GM13977 (cell line): ENCODE measurements around the gene BEST2.

Experiments
- DNase-seq: peaks from one replicate; pipeline ENCODE4 v3.0.0; 2012; ENCODE audit warnings: low spot score
- in situ Hi-C: fragments of 300-500 bp; cut with MboI; formaldehyde crosslinking; loops from one replicate; pipeline ENCODE4 v1.12.0; 2022; ENCODE audit warnings: low sequenced_read_pairs, low pct_unique_long_range_greater_than_20kb, mixed read lengths, inconsistent platforms; ENCODE audit not compliant: unreplicated experiment
- TF ChIP-seq, protein P1 (sequence below): IDR thresholded peaks from 2 replicates; pipeline ENCODE4 v1.5.1; 2012; ENCODE audit warnings: mild to moderate bottlenecking, control low read depth; ENCODE audit not compliant: insufficient read depth; ENCODE audit errors: extremely low read depth, missing control alignments

Gene BEST2

DNA sequence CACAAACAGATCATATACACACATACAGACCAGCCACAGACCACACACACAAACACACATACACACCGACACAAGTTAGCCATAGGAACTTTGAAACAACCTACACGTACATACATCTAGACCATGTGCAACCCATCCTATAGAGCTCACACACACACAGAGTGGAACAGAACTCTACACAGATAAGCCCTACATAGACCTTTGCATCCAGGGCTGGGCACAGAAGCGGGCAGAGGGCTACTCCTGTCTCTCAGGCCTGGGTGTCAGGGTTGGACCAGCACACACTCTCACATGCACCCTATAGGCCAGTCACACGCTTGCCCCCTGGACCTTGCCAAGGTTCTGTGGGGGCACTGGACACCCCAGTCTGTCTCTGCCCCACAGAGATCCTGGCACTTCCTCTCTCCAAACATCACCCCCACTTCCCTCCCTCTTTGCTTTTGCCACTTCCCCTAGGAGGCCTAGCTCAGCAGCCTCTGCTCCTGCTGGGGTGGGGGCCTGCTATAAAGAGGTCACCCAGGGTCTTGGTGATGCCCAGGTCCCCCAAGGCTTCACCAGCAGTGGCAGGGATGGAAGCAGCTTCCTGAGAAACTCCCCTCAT is 33.9 kb downstream of the BEST2 start:
- in situ Hi-C loops: no loop called here
- no peak for DNase-seq

DNA sequence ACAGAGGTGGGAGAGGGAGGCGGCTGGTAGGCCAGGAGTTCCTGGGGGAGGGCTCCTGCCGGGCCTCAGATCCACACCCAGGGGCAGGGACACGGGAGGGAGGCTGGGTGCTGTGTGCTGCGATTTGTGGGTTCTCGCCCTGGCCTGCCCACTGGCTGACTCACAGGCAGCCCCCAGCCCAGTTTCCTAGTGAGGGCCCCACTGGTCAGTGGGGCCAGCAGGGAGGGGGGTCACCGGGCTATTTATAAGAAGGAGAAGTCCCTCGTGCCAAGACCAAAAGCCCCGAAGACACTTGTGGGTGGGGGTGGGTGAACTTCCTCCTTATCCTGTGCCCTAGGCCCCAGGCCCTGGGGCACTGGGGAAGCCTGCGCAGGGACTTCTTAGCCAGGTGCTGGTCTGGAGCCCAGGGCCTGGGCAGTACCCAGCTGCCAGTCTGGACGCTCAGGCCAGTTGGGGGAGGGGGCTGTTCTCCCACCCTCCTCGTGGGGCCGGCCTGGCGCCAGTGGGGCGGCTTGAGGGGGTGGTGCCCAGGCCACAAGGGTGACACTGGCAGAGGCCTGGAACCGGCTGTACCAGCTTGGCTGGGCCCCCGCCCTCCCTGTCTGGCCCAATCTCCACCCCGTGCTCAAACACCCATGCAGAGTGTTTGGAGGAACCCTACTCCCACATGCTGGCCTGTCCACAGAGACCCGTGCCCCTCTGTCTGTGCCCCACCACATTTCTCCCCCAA is 34.7 kb downstream of the BEST2 start:
- in situ Hi-C loops: no loop called here
- DNase-seq: no peak
- TF ChIP-seq, protein P1, sequence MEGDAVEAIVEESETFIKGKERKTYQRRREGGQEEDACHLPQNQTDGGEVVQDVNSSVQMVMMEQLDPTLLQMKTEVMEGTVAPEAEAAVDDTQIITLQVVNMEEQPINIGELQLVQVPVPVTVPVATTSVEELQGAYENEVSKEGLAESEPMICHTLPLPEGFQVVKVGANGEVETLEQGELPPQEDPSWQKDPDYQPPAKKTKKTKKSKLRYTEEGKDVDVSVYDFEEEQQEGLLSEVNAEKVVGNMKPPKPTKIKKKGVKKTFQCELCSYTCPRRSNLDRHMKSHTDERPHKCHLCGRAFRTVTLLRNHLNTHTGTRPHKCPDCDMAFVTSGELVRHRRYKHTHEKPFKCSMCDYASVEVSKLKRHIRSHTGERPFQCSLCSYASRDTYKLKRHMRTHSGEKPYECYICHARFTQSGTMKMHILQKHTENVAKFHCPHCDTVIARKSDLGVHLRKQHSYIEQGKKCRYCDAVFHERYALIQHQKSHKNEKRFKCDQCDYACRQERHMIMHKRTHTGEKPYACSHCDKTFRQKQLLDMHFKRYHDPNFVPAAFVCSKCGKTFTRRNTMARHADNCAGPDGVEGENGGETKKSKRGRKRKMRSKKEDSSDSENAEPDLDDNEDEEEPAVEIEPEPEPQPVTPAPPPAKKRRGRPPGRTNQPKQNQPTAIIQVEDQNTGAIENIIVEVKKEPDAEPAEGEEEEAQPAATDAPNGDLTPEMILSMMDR: no peak

More for the DNA sequence above, 33.9 kb downstream of the BEST2 start:
- TF ChIP-seq, protein P1: no peak

DNA sequence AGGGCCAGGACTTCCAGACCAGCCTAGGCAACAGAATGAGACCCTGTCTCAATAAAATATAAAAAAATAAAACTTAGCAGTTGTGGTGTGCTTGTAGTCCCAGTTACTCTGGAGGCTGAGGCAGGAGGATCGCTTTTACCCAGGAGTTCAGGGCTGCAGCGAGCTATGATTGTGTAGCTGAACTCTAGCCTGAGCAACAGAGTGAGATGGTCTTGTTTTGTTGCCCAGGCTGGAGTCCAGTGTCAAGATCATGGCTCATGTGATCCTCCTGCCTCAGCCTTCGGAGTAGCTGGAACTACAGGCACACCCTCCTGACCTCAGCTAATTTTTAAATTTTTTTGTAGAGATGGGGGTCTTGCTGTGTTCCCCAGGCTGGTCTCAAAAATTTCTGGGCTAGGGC is 35.4 kb downstream of the BEST2 start:
- TF ChIP-seq, protein P1: no peak
- in situ Hi-C loops: no loop called here
- DNase-seq: no peak

DNA sequence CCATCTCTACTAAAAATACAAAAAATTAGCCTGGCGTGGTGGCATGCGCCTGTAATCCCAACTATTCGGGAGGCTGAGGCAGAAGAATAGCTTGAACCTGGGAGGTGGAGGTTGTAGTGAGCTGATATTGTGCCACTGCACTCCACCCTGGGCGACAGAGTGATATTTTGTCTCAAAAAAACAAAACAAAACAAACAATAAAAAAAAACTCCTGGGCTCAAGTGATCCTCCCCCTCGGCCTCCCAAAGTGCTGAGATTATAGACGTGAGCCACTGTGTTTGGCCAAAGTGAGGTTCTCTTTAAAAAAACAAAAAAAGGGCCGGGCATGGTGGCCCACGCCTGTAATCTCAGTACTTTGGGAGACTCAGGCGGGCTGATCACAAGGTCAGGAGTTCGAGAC is 35.9 kb downstream of the BEST2 start:
- in situ Hi-C loops: no loop called here
- TF ChIP-seq, protein P1: no peak
- DNase-seq: no peak

DNA sequence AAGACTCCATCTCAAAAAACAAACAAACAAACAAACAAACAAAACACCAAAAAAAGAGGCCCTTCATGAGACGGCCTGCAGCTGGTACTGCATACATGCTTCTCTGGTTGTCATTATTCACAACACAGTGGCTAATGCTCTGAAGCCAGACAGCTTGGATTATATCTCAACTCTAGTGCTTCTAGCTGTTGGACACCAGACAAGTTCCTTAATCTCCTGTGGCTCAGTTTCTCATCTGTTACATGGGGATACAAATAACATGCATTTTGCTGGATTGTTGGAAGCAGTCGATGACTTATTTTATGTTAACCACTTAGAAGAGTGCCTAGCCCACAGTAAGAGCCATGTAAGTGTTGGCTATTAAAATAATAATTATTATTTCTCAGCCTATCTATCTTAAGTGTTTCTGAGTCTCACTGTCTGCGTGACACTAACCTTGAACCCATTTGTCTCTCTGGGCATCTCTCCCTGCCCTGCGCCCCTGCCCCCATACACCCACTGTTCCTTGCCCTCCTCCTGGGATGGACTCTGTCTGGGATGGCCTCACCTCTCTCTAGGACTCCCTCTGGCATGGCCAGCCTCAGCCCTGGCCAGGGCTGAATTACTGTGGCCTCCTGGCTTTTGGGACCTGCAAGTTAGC is 36.6 kb downstream of the BEST2 start:
- in situ Hi-C loops: no loop called here
- DNase-seq: no peak
- TF ChIP-seq, protein P1: no peak

DNA sequence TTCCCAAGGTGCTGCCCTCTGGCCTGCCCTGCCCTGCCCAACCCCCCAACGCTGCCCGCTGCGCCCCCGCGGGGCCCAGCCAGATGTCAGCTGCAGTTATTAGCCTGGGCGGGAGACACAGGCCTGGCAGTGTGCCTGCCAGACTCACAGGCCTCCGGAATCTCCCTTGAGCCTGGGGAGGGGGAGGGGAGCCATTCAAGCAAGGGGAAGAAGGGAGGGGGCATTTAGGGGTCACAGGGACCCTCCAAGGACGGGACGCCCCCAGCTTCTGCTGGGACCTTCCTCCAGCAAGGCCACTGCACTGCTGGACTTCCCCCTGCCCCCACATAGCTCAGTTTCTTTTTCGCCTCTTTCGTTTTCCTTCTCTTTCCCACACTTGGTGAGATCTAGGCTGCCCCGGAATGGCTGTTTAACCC is 37.1 kb downstream of the BEST2 start:
- TF ChIP-seq, protein P1: peak; percentile 7
- in situ Hi-C loops: no loop called here
- DNase-seq: peak; percentile 89
